ENCODE measurements around the gene PKNOX2. TPM values are rescaled to one million over a fixed set of nuclear protein-coding genes. Genes with fewer than 3 reads are reported as not detected.
A peak's percentile ranks its signal among the peaks of the same experiment; 100 is the strongest.

Gene PKNOX2
- total RNA-seq, 1 donor from 2014 or later: 31.8 TPM

DNA sequence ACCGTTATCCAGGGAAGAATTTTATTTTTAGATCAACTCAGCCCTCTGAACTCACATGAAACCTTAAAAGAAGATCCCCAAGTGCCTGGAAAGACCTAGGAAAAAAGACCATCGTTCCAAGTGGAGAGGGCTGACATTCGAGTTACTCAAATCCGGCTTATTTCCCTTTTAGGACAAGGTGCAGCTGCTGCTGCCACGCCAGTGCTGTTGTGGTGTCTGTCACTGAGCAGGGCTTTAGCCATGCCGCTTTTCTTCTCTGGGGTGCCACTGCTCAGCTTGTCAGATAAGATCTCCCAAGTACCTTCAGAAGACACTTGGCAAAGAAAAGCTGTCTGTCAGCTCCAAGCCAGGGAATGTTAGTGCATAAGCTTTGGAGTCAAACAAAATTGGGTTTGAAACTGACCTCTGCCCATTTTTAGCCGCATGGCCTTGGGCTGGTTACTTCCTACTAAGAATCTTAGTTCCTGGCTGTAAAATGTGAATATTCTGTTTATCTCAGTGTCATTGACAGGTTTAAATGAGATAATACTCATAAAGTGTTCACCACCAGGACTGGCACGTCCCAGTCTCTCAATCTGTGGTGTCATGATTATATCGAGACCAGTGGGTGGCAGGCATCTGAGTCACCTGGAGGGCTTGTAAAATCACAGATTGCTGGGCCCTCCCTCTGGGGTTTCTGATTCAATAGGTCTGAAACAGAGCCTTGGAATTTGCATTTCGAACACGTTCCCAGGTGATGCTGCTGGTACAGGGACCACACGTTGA is 117.5 kb downstream of the PKNOX2 start:
- no peak for DNase-seq (ENCODE audit: low spot score)

DNA sequence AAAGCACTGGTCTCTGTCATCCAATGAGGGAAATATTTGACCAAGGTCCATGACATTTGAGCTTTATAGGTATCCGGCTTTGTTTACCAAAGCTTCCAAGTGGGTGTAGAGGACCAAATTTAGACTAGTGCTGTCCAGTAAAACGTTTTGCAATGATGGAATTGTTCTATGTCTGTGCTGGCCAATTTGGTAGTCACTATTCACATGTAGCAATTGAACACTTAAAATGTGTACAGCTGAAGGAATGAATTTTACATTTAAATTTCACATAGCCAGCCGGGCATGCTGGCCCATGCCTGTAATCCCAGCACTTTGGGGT is 118.0 kb downstream of the PKNOX2 start:
- no peak for DNase-seq (ENCODE audit: low spot score)

GRCh38 chr11:125284245-125284850 is 119.8 kb downstream of the PKNOX2 start:
- no peak for DNase-seq (ENCODE audit: low spot score)

DNA sequence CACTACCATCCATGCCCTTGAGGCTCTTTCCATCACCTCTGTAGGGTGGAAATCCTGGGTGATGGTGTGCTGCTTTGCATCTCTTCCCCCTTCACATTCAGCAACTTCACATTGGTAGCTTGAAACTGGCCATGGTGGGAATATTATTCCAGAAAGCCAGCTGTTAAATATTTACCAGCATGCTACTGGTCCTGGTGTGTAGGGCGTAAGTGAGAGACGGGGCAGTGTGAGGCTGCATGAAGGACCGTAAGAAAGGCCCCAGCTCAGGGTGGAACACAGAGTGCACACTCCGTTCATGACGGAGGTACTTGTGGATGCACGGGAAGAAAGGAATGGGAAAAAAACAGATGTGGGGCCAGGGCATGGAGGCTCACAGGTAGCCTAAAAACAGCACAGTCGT is 121.3 kb downstream of the PKNOX2 start:
- no peak for DNase-seq (ENCODE audit: low spot score)

- no peak for DNase-seq (ENCODE audit: low spot score)
Measured at GRCh38 chr11:125286486-125286885, 121.9 kb downstream of the PKNOX2 start.

DNA sequence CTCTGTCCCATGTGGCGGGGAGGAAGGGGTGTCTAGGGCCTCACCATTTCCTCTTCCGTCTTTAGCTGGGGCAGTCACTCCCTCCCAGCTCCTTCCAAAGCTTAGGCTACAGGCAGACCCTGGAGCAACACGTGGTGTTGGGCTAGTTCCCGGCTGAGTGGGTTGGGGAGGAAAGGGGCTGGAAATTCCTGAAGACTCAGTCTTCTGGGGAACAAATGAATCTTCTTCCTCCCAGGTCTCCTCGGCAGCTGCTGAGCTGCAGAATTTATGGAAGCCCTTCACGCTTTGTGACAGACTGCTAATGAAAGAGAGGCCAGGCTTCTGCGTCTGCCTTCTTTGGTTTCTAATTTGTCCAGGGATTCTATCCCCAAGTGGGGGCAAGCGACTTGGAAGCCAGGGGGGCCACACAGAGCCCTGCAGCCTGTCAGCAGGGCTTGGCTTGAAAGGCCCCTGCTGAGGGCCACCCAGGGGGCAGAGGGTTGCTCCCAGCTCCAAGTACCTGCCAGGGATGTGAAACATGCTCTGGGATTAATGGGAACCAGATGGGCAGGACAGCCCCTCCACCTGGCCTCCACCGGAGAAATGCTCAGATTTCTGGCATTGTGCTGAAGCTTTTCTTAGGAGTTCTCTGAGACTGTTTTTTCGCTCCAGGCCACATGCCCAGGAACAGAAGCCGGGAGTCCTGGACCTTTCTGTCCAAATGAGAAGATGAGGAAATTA is 123.1 kb downstream of the PKNOX2 start:
- DNase-seq (ENCODE audit: low spot score): peak; percentile 89

- no peak for DNase-seq (ENCODE audit: low spot score)
Measured at GRCh38 chr11:125289419-125290098, 125.0 kb downstream of the PKNOX2 start.

GRCh38 chr11:125290263-125290662 is 125.7 kb downstream of the PKNOX2 start:
- DNase-seq (ENCODE audit: low spot score): no peak

GRCh38 chr11:125292100-125292499 is 127.5 kb downstream of the PKNOX2 start:
- DNase-seq (ENCODE audit: low spot score): no peak

DNA sequence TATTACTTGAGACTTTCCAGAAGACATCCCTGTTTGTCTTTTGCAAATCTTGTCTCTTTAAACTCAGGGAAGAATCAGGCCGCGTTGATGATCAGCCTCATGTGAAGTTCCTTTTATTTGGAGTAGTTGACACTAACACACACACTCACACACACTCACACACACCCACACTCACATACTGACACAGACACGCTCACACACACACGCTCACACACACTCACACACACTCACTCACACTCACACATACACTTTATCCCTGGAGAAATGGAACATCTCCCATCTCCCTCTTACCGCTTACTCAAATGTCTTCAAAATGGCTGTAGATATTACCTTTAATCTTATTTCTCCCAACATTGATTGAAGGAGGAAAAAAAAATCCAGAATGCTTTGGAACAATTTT is 129.0 kb downstream of the PKNOX2 start:
- no peak for DNase-seq (ENCODE audit: low spot score)

DNA sequence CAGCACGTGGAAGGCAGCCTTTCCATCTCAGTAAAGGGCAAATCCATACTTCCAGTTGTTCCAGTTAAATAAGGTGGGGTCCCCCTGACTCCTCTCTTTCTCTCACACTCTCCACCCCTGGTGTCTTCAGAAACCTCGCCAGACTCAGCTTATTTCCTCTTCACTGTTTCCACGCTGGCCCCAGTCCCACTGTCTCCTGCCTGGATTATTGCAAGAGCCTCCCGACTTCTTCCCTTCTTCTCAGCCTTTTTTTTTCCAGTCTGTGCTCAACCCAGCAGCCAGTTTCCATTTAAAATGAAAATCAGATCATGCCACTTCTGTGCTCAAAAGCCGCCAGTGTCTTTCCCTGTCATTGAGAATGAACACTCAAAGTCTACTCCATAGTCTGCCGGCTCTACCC is 131.4 kb downstream of the PKNOX2 start:
- peak; percentile 95 for DNase-seq (ENCODE audit: low spot score)

GRCh38 chr11:125297346-125297915 is 132.9 kb downstream of the PKNOX2 start:
- no peak for DNase-seq (ENCODE audit: low spot score)

- no peak for DNase-seq (ENCODE audit: low spot score)
Measured at GRCh38 chr11:125299061-125299615, 134.6 kb downstream of the PKNOX2 start.

- no peak for DNase-seq (ENCODE audit: low spot score)
Measured at GRCh38 chr11:125299821-125300220, 135.3 kb downstream of the PKNOX2 start.

GRCh38 chr11:125300791-125301218 is 136.3 kb downstream of the PKNOX2 start:
- DNase-seq (ENCODE audit: low spot score): peak; percentile 93

- no peak for DNase-seq (ENCODE audit: low spot score)
Measured at GRCh38 chr11:125301346-125301745, 136.8 kb downstream of the PKNOX2 start.

- DNase-seq (ENCODE audit: low spot score): no peak
Measured at GRCh38 chr11:125303186-125303585, 138.6 kb downstream of the PKNOX2 start.

GRCh38 chr11:125303694-125304093 is 139.1 kb downstream of the PKNOX2 start:
- DNase-seq (ENCODE audit: low spot score): no peak

DNA sequence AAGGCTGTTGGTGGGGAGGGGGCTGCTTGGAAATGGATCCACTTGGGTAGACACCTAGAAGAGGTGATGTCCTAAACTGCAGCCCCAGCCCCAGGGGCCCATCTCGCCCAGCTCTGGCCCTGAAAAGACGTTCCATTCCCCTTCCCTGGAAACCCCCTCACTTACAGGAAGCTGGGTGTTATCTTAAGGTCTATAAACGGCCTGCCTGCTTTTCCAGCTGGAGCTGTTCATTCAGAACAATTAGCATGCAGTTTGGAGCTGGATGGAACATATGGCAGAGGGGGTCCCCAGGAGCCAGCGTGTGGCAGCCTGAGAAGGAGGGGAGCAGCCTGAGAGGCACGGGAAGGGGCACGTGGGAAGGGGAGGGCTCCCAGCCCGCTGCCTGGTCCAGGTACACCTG is 139.6 kb downstream of the PKNOX2 start:
- DNase-seq (ENCODE audit: low spot score): peak; percentile 56

DNA sequence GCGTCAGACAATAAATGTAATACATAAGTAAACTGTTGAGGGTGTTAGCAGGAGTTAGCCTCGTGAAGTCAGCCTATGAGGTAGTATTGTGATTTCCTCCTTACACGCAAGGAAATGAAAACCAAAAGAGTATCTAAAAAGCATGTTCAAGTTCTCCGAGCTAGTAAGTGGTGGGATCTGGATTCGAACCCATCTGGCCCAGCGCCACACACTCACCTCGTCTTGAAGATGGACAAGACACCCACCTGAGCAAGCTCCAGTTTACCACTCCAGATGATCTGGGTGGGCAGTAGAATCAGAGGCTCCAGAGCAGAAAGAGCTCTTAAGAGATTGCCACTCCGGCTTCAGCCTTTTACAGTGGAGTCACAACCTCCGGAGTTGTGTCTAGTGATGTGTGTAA is 140.3 kb downstream of the PKNOX2 start:
- no peak for DNase-seq (ENCODE audit: low spot score)

- DNase-seq (ENCODE audit: low spot score): no peak
Measured at GRCh38 chr11:125305345-125305744, 140.8 kb downstream of the PKNOX2 start.

DNA sequence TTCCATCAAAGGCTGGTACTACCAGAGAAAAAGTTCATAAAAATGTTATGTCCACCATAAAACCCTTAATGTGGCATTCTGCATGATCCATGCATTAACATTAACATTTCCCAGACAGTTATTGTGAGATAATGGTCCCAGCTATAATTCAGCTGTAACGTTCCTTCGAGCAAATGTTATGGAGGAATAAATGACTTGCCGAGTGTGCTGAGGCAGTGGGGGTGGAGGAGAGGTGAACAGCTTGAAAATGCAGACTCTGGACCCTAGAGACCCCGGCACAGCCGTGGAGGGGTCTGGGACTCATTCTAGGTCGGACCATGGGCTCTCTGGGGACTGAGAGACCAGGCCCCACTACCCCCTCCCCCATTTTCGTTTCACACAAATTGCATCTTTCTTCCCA is 141.9 kb downstream of the PKNOX2 start:
- DNase-seq (ENCODE audit: low spot score): peak; percentile 69
